Astrocyte (in vitro differentiated cells and primary cell): ENCODE measurements around the gene OCEL1. TPM values are rescaled to one million over a fixed set of nuclear protein-coding genes. Genes with fewer than 3 reads are reported as not detected.

Experiments
- DNase-seq: peaks from one replicate; pipeline ENCODE4 v3.0.0-alpha.2; 2010; ENCODE audit warnings: low read depth
- FAIRE-seq: peaks from 2 replicates; lab custom pipeline; 2011; peaks lifted over from hg19 to GRCh38; lab: Jason Lieb, UNC
- H2AFZ ChIP-seq: 2 replicates; pipeline ENCODE4 v1.6.0; 2012; ENCODE audit warnings: low read depth, low read length, inconsistent platforms
- H3K27ac ChIP-seq: 2 replicates; pipeline ENCODE4 v1.5.1; 2011; ENCODE audit warnings: low read depth, low read length, inconsistent platforms
- H3K27me3 ChIP-seq: 2 replicates; pipeline ENCODE4 v1.6.0; 2011; ENCODE audit warnings: low read length, inconsistent platforms; ENCODE audit not compliant: insufficient read depth
- H3K36me3 ChIP-seq: 2 replicates; pipeline ENCODE4 v1.5.1; 2011; ENCODE audit warnings: low read length, inconsistent platforms; ENCODE audit not compliant: insufficient read depth
- H3K4me1 ChIP-seq: 2 replicates; pipeline ENCODE4 v1.5.1; 2011; ENCODE audit warnings: low read length, inconsistent platforms; ENCODE audit not compliant: insufficient read depth
- H3K4me2 ChIP-seq: 2 replicates; pipeline ENCODE4 v1.6.0; 2012; ENCODE audit warnings: low read length, inconsistent platforms
- H3K4me3 ChIP-seq: 2 replicates; pipeline ENCODE4 v1.5.1; 2011; ENCODE audit warnings: low read depth, mild to moderate bottlenecking, low read length, inconsistent platforms; ENCODE audit not compliant: insufficient read depth
- H3K79me2 ChIP-seq: 2 replicates; pipeline ENCODE4 v1.6.0; 2012; ENCODE audit warnings: mild to moderate bottlenecking, low read length, inconsistent platforms; ENCODE audit not compliant: insufficient read depth
- H3K9ac ChIP-seq: 2 replicates; pipeline ENCODE4 v1.6.0; 2012; ENCODE audit warnings: mild to moderate bottlenecking, low read length, inconsistent platforms
- H3K9me3 ChIP-seq: 2 replicates; pipeline ENCODE4 v1.5.1; 2012; ENCODE audit warnings: low read depth, mild to moderate bottlenecking, low read length, inconsistent platforms; ENCODE audit not compliant: insufficient read depth
- H4K20me1 ChIP-seq: 2 replicates; pipeline ENCODE4 v1.6.0; 2012; ENCODE audit warnings: low read length, inconsistent platforms; ENCODE audit not compliant: insufficient read depth
- H3K27ac Mint-ChIP-seq: one replicate; pipeline ENCODE4 v1.8.0; 2021; ENCODE audit warnings: mild to moderate bottlenecking, mixed read lengths; ENCODE audit not compliant: unreplicated experiment
- H3K27me3 Mint-ChIP-seq: one replicate; pipeline ENCODE4 v1.8.0; 2021; ENCODE audit warnings: low read depth, mixed read lengths; ENCODE audit not compliant: unreplicated experiment
- H3K36me3 Mint-ChIP-seq: one replicate; pipeline ENCODE4 v1.8.0; 2021; ENCODE audit warnings: low read depth, mixed read lengths; ENCODE audit not compliant: unreplicated experiment
- H3K4me1 Mint-ChIP-seq: one replicate; pipeline ENCODE4 v1.8.0; 2021; ENCODE audit warnings: low read depth, mixed read lengths; ENCODE audit not compliant: unreplicated experiment
- H3K4me3 Mint-ChIP-seq: one replicate; pipeline ENCODE4 v1.8.0; 2021; ENCODE audit warnings: mild to moderate bottlenecking, moderate library complexity, mixed read lengths; ENCODE audit not compliant: unreplicated experiment
- H3K9me3 Mint-ChIP-seq: one replicate; pipeline ENCODE4 v1.8.0; 2021; ENCODE audit warnings: mild to moderate bottlenecking, mixed read lengths; ENCODE audit not compliant: unreplicated experiment
- CTCF ChIP-seq: IDR thresholded peaks from 2 replicates; pipeline ENCODE4 v1.5.1; 2011; ENCODE audit warnings: low read depth, mild to moderate bottlenecking, inconsistent platforms, low read length, moderate library complexity; ENCODE audit not compliant: insufficient read depth
- EZH2 ChIP-seq: IDR thresholded peaks from 2 replicates; pipeline ENCODE4 v1.6.1; 2012; ENCODE audit warnings: mild to moderate bottlenecking, low read length, inconsistent platforms; ENCODE audit not compliant: insufficient read depth
- total RNA-seq: library from RNA; stranded (reverse); gene quantifications from 2 replicates; pipeline ENCODE4 v1.2.1, GENCODE V29; 2021

OCEL1 gene
- total RNA-seq, 1 donor from 2014 or later = 12.3 TPM

GRCh38 chr19:17254636-17255035 is 28.6 kb downstream of the OCEL1 start:
- Histone ChIP-seq H3K9ac (no peak overlapping the region), H3K27ac (no peak overlapping the region), H3K36me3 (no peaks in the 10 kb centered on the region), H3K27me3 (no peaks in the 10 kb centered on the region), H2AFZ (no peak overlapping the region), H4K20me1 (no peaks in the 10 kb centered on the region), H3K79me2 (no peaks in the 10 kb centered on the region), H3K4me3 (no peak overlapping the region), H3K9me3 (peaks cover 7% of the 10 kb centered on the region), H3K4me2 (no peak overlapping the region), H3K4me1 (no peaks in the 10 kb centered on the region)
- Mint-ChIP-seq H3K27ac (no peak overlapping the region), H3K36me3 (no peaks in the 10 kb centered on the region), H3K4me1 (no peaks in the 10 kb centered on the region), H3K27me3 (peaks cover 7% of the 10 kb centered on the region), H3K4me3 (no peak overlapping the region), H3K9me3 (no peaks in the 10 kb centered on the region)
- TF ChIP-seq CTCF = no peak
- no peak for TF ChIP-seq EZH2
- FAIRE-seq = no peak
- no peak for DNase-seq

GRCh38 chr19:17255150-17255621 is 29.2 kb downstream of the OCEL1 start:
- no peak for FAIRE-seq
- Histone ChIP-seq H3K4me3 (no peak overlapping the region), H4K20me1 (no peaks in the 10 kb centered on the region), H3K9ac (no peak overlapping the region), H3K36me3 (no peaks in the 10 kb centered on the region), H3K4me2 (no peak overlapping the region), H3K9me3 (peaks cover 10% of the 10 kb centered on the region), H3K4me1 (no peaks in the 10 kb centered on the region), H3K27ac (no peak overlapping the region), H3K79me2 (no peaks in the 10 kb centered on the region), H2AFZ (no peak overlapping the region), H3K27me3 (no peaks in the 10 kb centered on the region)
- TF ChIP-seq CTCF (no peak), EZH2 (no peak)
- Mint-ChIP-seq H3K4me3 (peak overlapping the region; percentile 64), H3K4me1 (no peaks in the 10 kb centered on the region), H3K27ac (no peak overlapping the region), H3K9me3 (no peaks in the 10 kb centered on the region), H3K36me3 (no peaks in the 10 kb centered on the region), H3K27me3 (peaks cover 9% of the 10 kb centered on the region)
- no peak for DNase-seq

- FAIRE-seq (no peak), DNase-seq (no peak)
- no peaks in the 10 kb centered on the region for H3K4me1 Mint-ChIP-seq
- no peaks in the 10 kb centered on the region for H3K9me3 Mint-ChIP-seq
- no peaks in the 10 kb centered on the region for H3K36me3 Mint-ChIP-seq
- H3K36me3 ChIP-seq = no peaks in the 10 kb centered on the region
- H4K20me1 ChIP-seq = no peaks in the 10 kb centered on the region
- no peak overlapping the region for H3K4me2 ChIP-seq
- H3K27me3 Mint-ChIP-seq = peaks cover 13% of the 10 kb centered on the region
- no peak overlapping the region for H3K9ac ChIP-seq
- no peak overlapping the region for H3K27ac ChIP-seq
- H3K9me3 ChIP-seq = peaks cover 10% of the 10 kb centered on the region
- no peaks in the 10 kb centered on the region for H3K79me2 ChIP-seq
- H3K27me3 ChIP-seq = no peaks in the 10 kb centered on the region
- no peak overlapping the region for H3K4me3 ChIP-seq
- H2AFZ ChIP-seq = no peak overlapping the region
- no peak overlapping the region for H3K4me3 Mint-ChIP-seq
- TF ChIP-seq EZH2 (no peak), CTCF (no peak)
- H3K27ac Mint-ChIP-seq = no peak overlapping the region
- H3K4me1 ChIP-seq = no peaks in the 10 kb centered on the region
Measured at GRCh38 chr19:17256130-17256529, 30.1 kb downstream of the OCEL1 start.
